H1 (cell line): ENCODE results near the gene JAK2. TPM values are rescaled to one million over a fixed set of nuclear protein-coding genes. Genes with fewer than 3 reads are reported as not detected.

Experiments used
- CTCF ChIA-PET: fragments of 300-600 bp; sonication (Branson Sonifier 250); formaldehyde crosslinking; loops from one replicate; lab custom pipeline; 2021; ENCODE audit not compliant: partially characterized antibody; lab: Charles Lee
- POLR2A ChIA-PET: fragments of 300-600 bp; sonication (Branson Sonifier 250); formaldehyde crosslinking; loops from one replicate; lab custom pipeline; 2021; ENCODE audit warnings: inconsistent platforms; ENCODE audit not compliant: partially characterized antibody; lab: Charles Lee
- DNase-seq, 2 experiments: peaks; one replicate each; pipeline versions ENCODE4 v3.0.0 to v3.0.0-alpha.2; 2010 to 2022; ENCODE audit warnings: low spot score in 2 of 2, low read depth in 1 of 2, mixed read lengths in 1 of 2
- FAIRE-seq: peaks from 2 replicates; lab custom pipeline; 2011; peaks lifted over from hg19 to GRCh38; lab: Jason Lieb, UNC
- H2AFZ ChIP-seq: 2 replicates; pipeline ENCODE4 v1.8.1; 2012; ENCODE audit warnings: low read length, inconsistent platforms
- H2AK5ac ChIP-seq: 2 replicates; pipeline ENCODE4 v1.6.1; 2013; ENCODE audit warnings: low read depth, low read length
- H2BK120ac ChIP-seq: replicated peaks from 2 replicates; pipeline ENCODE3; 2013; ENCODE audit warnings: low read depth, low read length, inconsistent platforms
- H2BK12ac ChIP-seq: 2 replicates; pipeline ENCODE4 v1.6.1; 2013; ENCODE audit warnings: low read depth, low read length
- H2BK15ac ChIP-seq: 2 replicates; pipeline ENCODE4 v1.6.1; 2013; ENCODE audit warnings: low read length
- H2BK20ac ChIP-seq: 2 replicates; pipeline ENCODE4 v1.6.1; 2013; ENCODE audit warnings: low read length
- H2BK5ac ChIP-seq: 2 replicates; pipeline ENCODE4 v1.6.1; 2013; ENCODE audit warnings: low read depth, low read length
- H3K14ac ChIP-seq: 2 replicates; pipeline ENCODE4 v1.6.1; 2013; ENCODE audit warnings: inconsistent platforms; ENCODE audit not compliant: insufficient read length
- H3K18ac ChIP-seq: 2 replicates; pipeline ENCODE4 v1.6.1; 2013; ENCODE audit warnings: low read length; ENCODE audit errors: extremely low read depth
- H3K23ac ChIP-seq: 2 replicates; pipeline ENCODE4 v1.6.1; 2013; ENCODE audit warnings: inconsistent platforms; ENCODE audit not compliant: insufficient read length
- H3K23me2 ChIP-seq: 2 replicates; pipeline ENCODE4 v1.6.1; 2013; ENCODE audit warnings: low read depth, low read length
- H3K27ac ChIP-seq: 2 replicates; pipeline ENCODE4 v1.6.1; 2011; ENCODE audit warnings: low read depth, low read length, inconsistent platforms
- H3K27me3 ChIP-seq, 4 experiments: replicated peaks in 1 of 4; 1 replicate in 1 of 4; 2 replicates in 3 of 4; pipeline versions ENCODE4 v1.6.1 to v1.8.1; 2011 to 2013; ENCODE audit warnings: low read length in 3 of 4, mild to moderate bottlenecking in 3 of 4, inconsistent platforms in 2 of 4, mixed read lengths in 2 of 4, moderate library complexity in 1 of 4; ENCODE audit not compliant: control insufficient read depth in 3 of 4, insufficient read depth in 3 of 4; ENCODE audit errors: extremely low read depth in 1 of 4
- H3K36me3 ChIP-seq, 4 experiments: 2 replicates each; pipeline versions ENCODE4 v1.6.1 to v1.8.1; 2011 to 2013; ENCODE audit warnings: mild to moderate bottlenecking in 4 of 4, low read length in 3 of 4, moderate library complexity in 2 of 4, control low read depth in 1 of 4, inconsistent platforms in 1 of 4; ENCODE audit not compliant: insufficient read depth in 4 of 4, control insufficient read depth in 2 of 4
- H3K4ac ChIP-seq: replicated peaks from 2 replicates; pipeline ENCODE3; 2013; ENCODE audit warnings: low read length, low read depth, mixed read lengths, inconsistent platforms; ENCODE audit not compliant: insufficient read length
- H3K4me1 ChIP-seq, 4 experiments: replicated peaks in 1 of 4; 1 replicate in 1 of 4; 2 replicates in 3 of 4; pipeline versions ENCODE4 v1.6.1 to v1.8.1; 2011 to 2013; ENCODE audit warnings: low read length in 3 of 4, inconsistent platforms in 2 of 4, mixed read lengths in 1 of 4; ENCODE audit not compliant: insufficient read depth in 4 of 4, control insufficient read depth in 3 of 4
- H3K4me2 ChIP-seq, 2 experiments: 2 replicates each; pipeline versions ENCODE4 v1.6.1 to v1.8.1; 2011 to 2013; ENCODE audit warnings: low read depth in 2 of 2, low read length in 2 of 2, control low read depth in 1 of 2, inconsistent platforms in 1 of 2, mild to moderate bottlenecking in 1 of 2; ENCODE audit not compliant: insufficient read depth in 1 of 2
- H3K4me3 ChIP-seq, 4 experiments: fragments of 200-600, 300-600 bp in 1 of 4; sonication (generic), shearing (Covaris generic), sonication (Bioruptor Twin) in 1 of 4; 2 replicates each; pipeline versions ENCODE4 v1.5.1 to v1.8.1; 2011 to 2016; ENCODE audit warnings: low read length in 4 of 4, low read depth in 3 of 4, control low read depth in 2 of 4, inconsistent platforms in 2 of 4, mild to moderate bottlenecking in 2 of 4, mixed read lengths in 1 of 4, moderate library complexity in 1 of 4; ENCODE audit not compliant: insufficient read depth in 2 of 4; ENCODE audit errors: extremely low read depth in 1 of 4
- H3K56ac ChIP-seq: replicated peaks from 2 replicates; pipeline ENCODE3; 2013; ENCODE audit warnings: low read depth, mild to moderate bottlenecking, mixed read lengths, low read length, inconsistent platforms; ENCODE audit not compliant: insufficient read length
- H3K79me1 ChIP-seq: 2 replicates; pipeline ENCODE4 v1.6.1; 2013; ENCODE audit warnings: low read depth, low read length, control low read depth
- H3K79me2 ChIP-seq, 2 experiments: 2 replicates each; pipeline versions ENCODE4 v1.6.1 to v1.8.1; 2012 to 2013; ENCODE audit warnings: low read length in 2 of 2, mild to moderate bottlenecking in 2 of 2, inconsistent platforms in 1 of 2; ENCODE audit not compliant: insufficient read depth in 2 of 2, control insufficient read depth in 1 of 2
- H3K9ac ChIP-seq, 4 experiments: replicated peaks in 1 of 4; 1 replicate in 1 of 4; 2 replicates in 3 of 4; pipeline versions ENCODE4 v1.6.1 to v1.8.1; 2011 to 2013; ENCODE audit warnings: low read depth in 3 of 4, low read length in 3 of 4, control low read depth in 2 of 4, mild to moderate bottlenecking in 2 of 4, moderate library complexity in 2 of 4, inconsistent platforms in 1 of 4; ENCODE audit errors: extremely low read depth in 1 of 4
- H3K9me3 ChIP-seq, 2 experiments: 2 replicates each; pipeline versions ENCODE4 v1.6.1 to v1.8.1; 2012 to 2013; ENCODE audit warnings: mild to moderate bottlenecking in 2 of 2, moderate library complexity in 2 of 2, control low read depth in 1 of 2, inconsistent platforms in 1 of 2, low read depth in 1 of 2, low read length in 1 of 2, mixed read lengths in 1 of 2; ENCODE audit not compliant: insufficient read depth in 2 of 2
- H4K20me1 ChIP-seq, 2 experiments: replicated peaks in 1 of 2; 2 replicates each; pipeline versions ENCODE3 to v1.8.1; 2011 to 2013; ENCODE audit warnings: inconsistent platforms in 2 of 2, low read length in 2 of 2, mild to moderate bottlenecking in 1 of 2; ENCODE audit not compliant: insufficient read depth in 2 of 2, control insufficient read depth in 1 of 2
- H4K5ac ChIP-seq: 2 replicates; pipeline ENCODE4 v1.6.1; 2013; ENCODE audit warnings: low read length, low read depth, mixed read lengths, inconsistent platforms; ENCODE audit not compliant: insufficient read length
- H4K8ac ChIP-seq: 2 replicates; pipeline ENCODE4 v1.8.0; 2013; ENCODE audit warnings: mild to moderate bottlenecking, moderate library complexity, low read length, inconsistent platforms; ENCODE audit not compliant: insufficient read depth; ENCODE audit errors: extremely low read depth
- H4K91ac ChIP-seq: replicated peaks from 2 replicates; pipeline ENCODE3; 2013; ENCODE audit warnings: low read length, mixed read lengths, inconsistent platforms; ENCODE audit not compliant: insufficient read length
- BACH1 ChIP-seq: IDR thresholded peaks from 2 replicates; pipeline ENCODE4 v1.6.1; 2012; ENCODE audit warnings: low read length, improper control_type of control experiment
- EP300 ChIP-seq, 2 experiments: IDR thresholded peaks; 1 replicate in 1 of 2; 2 replicates in 1 of 2; pipeline ENCODE4 v1.6.1; 2011 to 2012; ENCODE audit warnings: low read depth in 2 of 2, low read length in 2 of 2, mild to moderate bottlenecking in 2 of 2, borderline replicate concordance in 1 of 2, inconsistent platforms in 1 of 2, moderate library complexity in 1 of 2
- EZH2 ChIP-seq: fragments of 200-600 bp; sonication (generic); IDR thresholded peaks from 2 replicates; pipeline ENCODE4 v1.7.1; 2012; ENCODE audit warnings: low read depth, mild to moderate bottlenecking, moderate library complexity, low read length, inconsistent platforms; ENCODE audit not compliant: severe bottlenecking
- HDAC6 ChIP-seq: IDR thresholded peaks from one replicate; pipeline ENCODE4 v1.7.1; 2012; ENCODE audit warnings: low read depth, mild to moderate bottlenecking, inconsistent platforms, low read length, moderate library complexity
- JUND ChIP-seq: IDR thresholded peaks from 2 replicates; pipeline ENCODE4 v1.6.1; 2011; ENCODE audit warnings: mild to moderate bottlenecking, improper control_type of control experiment, low read length
- SP4 ChIP-seq: IDR thresholded peaks from 2 replicates; pipeline ENCODE4 v1.6.1; 2012; ENCODE audit warnings: low read length, inconsistent platforms
- TAF1 ChIP-seq: IDR thresholded peaks from 2 replicates; pipeline ENCODE4 v1.6.1; 2011; ENCODE audit warnings: mild to moderate bottlenecking, low read depth, low read length
- TCF12 ChIP-seq: IDR thresholded peaks from 2 replicates; pipeline ENCODE4 v1.6.1; 2011; ENCODE audit warnings: low read depth, mild to moderate bottlenecking, low read length
- ZNF274 ChIP-seq: IDR thresholded peaks from 2 replicates; pipeline ENCODE4 v1.7.0; 2012; ENCODE audit warnings: low read length, borderline replicate concordance; ENCODE audit errors: extremely low read depth
- WGBS, 2 experiments: shearing (Covaris generic) in 1 of 2; methylation state at CpG; one replicate each; pipeline versions ENCODE4 v1.1.6 to v1.1.7; 2013 to 2015; ENCODE audit warnings: low lambda C conversion rate in 2 of 2, mixed read lengths in 2 of 2, inconsistent platforms in 1 of 2, low coverage in 1 of 2, missing lambda C conversion rate in 1 of 2; ENCODE audit not compliant: insufficient replicate concordance in 2 of 2, insufficient coverage in 1 of 2, insufficient read length in 1 of 2; ENCODE audit errors: extremely low coverage in 1 of 2, missing lambda C conversion rate in 1 of 2; 5-methylcytosine and 5-hydroxymethylcytosine counted together
- polyA plus RNA-seq, 7 experiments: library from polyadenylated mRNA; depleted of rRNA in 3 of 7; stranded (reverse) in 5 of 7; unstranded in 2 of 7; fragments of >200 nt in 5 of 7; fragments of 200-250 nt in 2 of 7; gene quantifications; 1 replicate in 5 of 7; 2 replicates in 1 of 7; 4 replicates in 1 of 7; pipeline versions ENCODE4 v1.2.1 to v1.2.3, GENCODE V29; 2011 to 2013; ENCODE audit warnings: missing spikeins in 2 of 7, mixed read lengths in 2 of 7
- total RNA-seq: library from RNA; stranded (reverse); fragmentation: NEBNext Ultra II Directional; extraction: Animal tissue kit (Norgen Biotek cat#: 25700); gene quantifications from 2 replicates; pipeline ENCODE4 v1.2.1, GENCODE V29; 2021
- TF ChIP-seq, protein P1 (sequence below): IDR thresholded peaks from 2 replicates; pipeline ENCODE4 v1.6.1; 2012; ENCODE audit warnings: inconsistent platforms

Gene JAK2
- total and polyA plus RNA-seq, 2 of the 8 experiments (the other 6 are each of a cell fraction or from before 2014, with no cell fraction given) = 0.50 to 2.1 TPM

- H2BK15ac ChIP-seq = no peak overlapping the region
- H4K20me1 ChIP-seq = no peaks in the 10 kb centered on the region
- no peak overlapping the region for H3K27ac ChIP-seq
- no peak overlapping the region for H3K4ac ChIP-seq
- no peaks in the 10 kb centered on the region for H3K9me3 ChIP-seq
- DNase-seq (no peak), FAIRE-seq (no peak)
- no peaks in the 10 kb centered on the region for H3K79me1 ChIP-seq
- H2BK12ac ChIP-seq = no peak overlapping the region
- H2BK5ac ChIP-seq = no peak overlapping the region
- H3K9ac ChIP-seq = no peak overlapping the region
- no peak overlapping the region for H2AK5ac ChIP-seq
- no peak overlapping the region for H2BK20ac ChIP-seq
- H3K23me2 ChIP-seq = no peaks in the 10 kb centered on the region
- no peak overlapping the region for H4K5ac ChIP-seq
- H3K23ac ChIP-seq = no peak overlapping the region
- H2AFZ ChIP-seq = no peak overlapping the region
- 93% methylated on average over 30 of the region's 30 CpGs; no CpG with 5 or more reads in 1 of the 2 experiments for WGBS, 2 experiments
- no peaks in the 10 kb centered on the region for H3K4me1 ChIP-seq
- H3K79me2 ChIP-seq = no peaks in the 10 kb centered on the region
- no peak overlapping the region for H3K18ac ChIP-seq
- H3K36me3 ChIP-seq = no peaks in the 10 kb centered on the region
- H2BK120ac ChIP-seq = no peak overlapping the region
- no peak overlapping the region for H3K4me3 ChIP-seq
- POLR2A ChIA-PET = no interaction called here
- H3K4me2 ChIP-seq = no peak overlapping the region
- no peak overlapping the region for H4K91ac ChIP-seq
- H4K8ac ChIP-seq = peak overlapping the region; percentile 65; the same call in 1 of the 2 replicates
- CTCF ChIA-PET = no interaction called here
- no peak overlapping the region for H3K56ac ChIP-seq
- no peaks in the 10 kb centered on the region for H3K27me3 ChIP-seq
- H3K14ac ChIP-seq = no peak overlapping the region
- TF ChIP-seq BACH1 (no peak), ZNF274 (no peak), SP4 (no peak), TAF1 (no peak), EZH2 (no peak), HDAC6 (no peak), EP300 (IDR thresholded peaks at IDR 0.05; ENCODE audit: borderline replicate concordance in 1 of 2, low read depth in 2 of 2, low read length in 2 of 2) (no peak), TCF12 (no peak), JUND (no peak)
- TF ChIP-seq, protein P1, sequence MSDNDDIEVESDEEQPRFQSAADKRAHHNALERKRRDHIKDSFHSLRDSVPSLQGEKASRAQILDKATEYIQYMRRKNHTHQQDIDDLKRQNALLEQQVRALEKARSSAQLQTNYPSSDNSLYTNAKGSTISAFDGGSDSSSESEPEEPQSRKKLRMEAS = no peak
Measured at GRCh38 chr9:5085993-5086392, 100.9 kb downstream of the JAK2 start.
